ENCODE measurements around the gene FBXO24.

DNA sequence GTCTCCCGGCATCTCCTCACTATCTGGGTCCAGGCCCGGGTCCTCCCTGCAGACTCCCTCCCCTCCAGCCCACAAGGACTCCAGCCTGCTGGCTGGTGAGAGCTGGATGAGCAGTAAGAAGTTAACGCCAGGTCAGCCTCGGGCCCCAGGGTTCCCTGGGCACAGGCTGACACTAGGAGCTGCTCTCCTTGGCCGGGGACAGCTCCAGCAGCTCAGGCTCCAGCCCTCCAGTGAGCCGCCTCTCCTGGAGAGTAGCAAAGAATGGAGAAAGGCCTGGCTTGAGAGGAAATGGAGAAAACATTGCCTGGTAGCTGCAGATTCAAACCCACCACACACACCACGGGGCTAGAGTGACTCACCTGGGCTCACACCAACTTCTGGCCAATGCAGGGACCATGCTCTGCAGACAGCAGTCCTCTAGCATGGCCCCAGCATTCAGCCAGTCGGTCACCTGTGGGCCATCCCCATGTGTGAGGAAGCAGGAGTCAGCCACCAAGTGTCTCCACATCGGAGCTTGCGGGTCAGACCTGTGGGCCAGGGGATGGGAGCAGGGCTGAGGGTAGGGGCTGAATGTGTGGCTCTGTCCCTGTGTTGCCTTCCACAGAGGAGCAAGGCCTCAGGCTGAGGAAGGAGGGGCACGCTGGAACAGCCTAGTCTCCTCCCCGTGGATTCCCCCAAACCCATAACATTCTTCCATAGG lies 18.9 kb upstream of the FBXO24 start:
- TF ChIP-seq, protein P1, sequence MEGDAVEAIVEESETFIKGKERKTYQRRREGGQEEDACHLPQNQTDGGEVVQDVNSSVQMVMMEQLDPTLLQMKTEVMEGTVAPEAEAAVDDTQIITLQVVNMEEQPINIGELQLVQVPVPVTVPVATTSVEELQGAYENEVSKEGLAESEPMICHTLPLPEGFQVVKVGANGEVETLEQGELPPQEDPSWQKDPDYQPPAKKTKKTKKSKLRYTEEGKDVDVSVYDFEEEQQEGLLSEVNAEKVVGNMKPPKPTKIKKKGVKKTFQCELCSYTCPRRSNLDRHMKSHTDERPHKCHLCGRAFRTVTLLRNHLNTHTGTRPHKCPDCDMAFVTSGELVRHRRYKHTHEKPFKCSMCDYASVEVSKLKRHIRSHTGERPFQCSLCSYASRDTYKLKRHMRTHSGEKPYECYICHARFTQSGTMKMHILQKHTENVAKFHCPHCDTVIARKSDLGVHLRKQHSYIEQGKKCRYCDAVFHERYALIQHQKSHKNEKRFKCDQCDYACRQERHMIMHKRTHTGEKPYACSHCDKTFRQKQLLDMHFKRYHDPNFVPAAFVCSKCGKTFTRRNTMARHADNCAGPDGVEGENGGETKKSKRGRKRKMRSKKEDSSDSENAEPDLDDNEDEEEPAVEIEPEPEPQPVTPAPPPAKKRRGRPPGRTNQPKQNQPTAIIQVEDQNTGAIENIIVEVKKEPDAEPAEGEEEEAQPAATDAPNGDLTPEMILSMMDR (IDR thresholded peaks at IDR 0.05; ENCODE audit: low read length): no peak
- no peak for TF ChIP-seq EZH2 (IDR thresholded peaks at IDR 0.05; ENCODE audit: borderline replicate concordance, low read length)

Measured in OCI-LY1 (cell line).